Right lung (tissue), 5 donors: ENCODE data around the gene RFX4. TPM values are rescaled to one million over a fixed set of nuclear protein-coding genes. Genes with fewer than 3 reads are reported as not detected.

Experiments
- DNase-seq, 2 donors: peaks; one replicate each; pipeline ENCODE4 v3.0.0-alpha.2; 2013
- polyA plus RNA-seq, 5 donors: library from polyadenylated mRNA; unstranded; fragments of 120-200 nt; gene quantifications; one replicate each; pipeline versions ENCODE4 v1.2.1 to v1.2.3, GENCODE V29; 2013; ENCODE audit warnings: inconsistent platforms in 1 of 5, low replicate concordance in 1 of 5; ENCODE audit not compliant: insufficient read length in 5 of 5, insufficient read depth in 1 of 5

RFX4 gene
- polyA plus RNA-seq, 5 donors, result not detected

DNA sequence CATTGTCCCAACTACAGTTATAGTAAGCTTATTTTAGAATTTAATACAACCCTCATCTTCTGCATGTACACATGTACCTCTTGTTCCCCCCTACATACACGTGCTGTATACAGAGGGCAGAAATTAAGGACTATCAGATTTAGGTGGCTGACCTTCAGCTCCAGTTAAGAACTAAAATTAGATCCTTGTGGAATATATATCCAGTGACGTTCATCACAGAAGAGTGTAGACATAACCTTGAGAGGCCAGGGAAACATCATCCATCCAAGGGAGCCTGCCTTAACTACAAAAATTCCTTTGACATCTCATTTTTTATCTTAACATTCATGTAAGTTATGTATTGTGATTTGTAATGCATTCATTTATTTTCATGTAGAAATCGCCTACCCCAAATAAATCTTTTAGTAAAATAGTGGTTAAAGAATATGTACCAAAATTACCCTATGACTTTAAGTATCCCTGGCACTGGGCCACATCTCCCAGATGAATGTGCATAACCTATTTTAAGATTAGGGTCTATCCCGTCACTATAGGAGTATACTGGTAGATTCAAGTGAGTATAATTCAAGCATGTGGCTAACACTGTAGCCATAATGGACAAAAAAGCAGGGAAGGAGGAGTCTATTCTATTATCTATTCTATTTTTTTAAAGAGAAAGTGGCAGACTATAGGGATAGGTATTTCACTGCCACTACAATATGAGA is 219.2 kb downstream of the RFX4 start:
- no peak for DNase-seq

DNA sequence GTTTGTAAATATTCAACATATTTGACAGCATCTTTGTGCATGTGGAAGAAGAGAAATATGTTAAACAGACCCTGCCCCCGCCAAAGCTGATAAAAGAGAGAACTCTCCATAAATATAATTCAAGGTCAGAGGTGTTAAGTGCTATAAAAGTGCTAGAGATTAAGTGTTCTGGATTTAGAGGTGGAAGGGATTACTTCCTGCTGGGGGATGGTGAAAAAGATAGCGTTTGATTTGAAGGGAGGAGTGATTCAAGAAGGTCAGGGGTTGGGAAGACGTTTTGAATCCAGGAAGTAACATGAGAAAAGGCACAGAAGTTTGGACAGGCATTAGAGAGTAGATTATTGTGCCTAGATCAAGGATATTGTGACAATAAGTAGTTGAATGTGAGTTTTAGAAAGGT is 221.9 kb downstream of the RFX4 start:
- DNase-seq, result no peak

Other genes starting within 250 kb of the RFX4 start
- 10 to 100 TPM; 11.1 to 14.7 (median 13.5) TPM for gene POLR3B, start 225.3 kb upstream of the RFX4 start, polyA plus RNA-seq
- 10 to 100 TPM; 17.1 to 27.1 (median 24.2) TPM for gene RIC8B, start 191.7 kb downstream of the RFX4 start, polyA plus RNA-seq